Measurements from ENCODE around the gene FNDC8. TPM values are rescaled to one million over a fixed set of nuclear protein-coding genes. Genes with fewer than 3 reads are reported as not detected.
"Not testable (repeated sequence)": the region's sequence is repeated elsewhere in the genome, so short reads cannot be mapped to it uniquely, and the experiment has no call there.

Gene FNDC8
- total RNA-seq, 1 donor from 2014 or later = not detected

- no peak for DNase-seq (ENCODE audit: low read depth, low spot score)
These were observed 48.5 kb downstream of the FNDC8 start for GRCh38 chr17:35169835-35170363.

- DNase-seq (ENCODE audit: low read depth, low spot score) = peak; percentile 7
These were observed 49.8 kb downstream of the FNDC8 start for GRCh38 chr17:35170968-35171771.

- DNase-seq (ENCODE audit: low read depth, low spot score) = no peak
These were observed 50.4 kb downstream of the FNDC8 start for GRCh38 chr17:35171834-35172233.

- not testable (repeated sequence) for DNase-seq (ENCODE audit: low read depth, low spot score)
These were observed 50.9 kb downstream of the FNDC8 start for GRCh38 chr17:35172321-35172720.

DNA sequence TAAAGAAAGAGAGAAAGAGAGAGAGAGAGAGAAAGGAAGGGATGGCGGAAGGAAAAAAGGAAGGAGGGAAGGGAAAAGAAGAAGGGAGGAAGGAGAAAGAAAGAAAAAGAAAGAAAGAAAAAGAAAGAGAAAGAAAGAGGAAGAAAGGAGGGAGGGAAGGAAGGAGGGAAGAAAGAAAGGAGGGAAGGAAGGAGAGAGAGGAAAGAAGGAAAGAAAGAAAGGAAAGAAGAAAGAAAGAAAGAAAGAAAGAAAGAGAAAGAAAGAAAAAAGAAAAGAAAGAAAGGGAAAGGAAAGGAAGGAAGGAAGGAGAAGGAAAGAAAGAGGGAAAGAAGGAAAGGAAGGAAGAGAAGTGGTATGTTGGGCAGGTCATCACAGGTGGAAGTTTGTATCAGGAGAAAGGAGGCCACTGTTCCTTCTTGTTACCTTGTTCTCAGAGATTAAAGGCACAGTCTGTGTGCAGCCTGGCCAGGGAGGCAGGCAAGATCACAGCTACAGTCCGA, 53.5 kb downstream of the FNDC8 start:
- DNase-seq (ENCODE audit: low read depth, low spot score) = no peak

- no peak for DNase-seq (ENCODE audit: low read depth, low spot score)
These were observed 54.4 kb downstream of the FNDC8 start for GRCh38 chr17:35175638-35176415.

GRCh38 chr17:35176897-35177296, 55.5 kb downstream of the FNDC8 start:
- DNase-seq (ENCODE audit: low read depth, low spot score) = no peak

DNA sequence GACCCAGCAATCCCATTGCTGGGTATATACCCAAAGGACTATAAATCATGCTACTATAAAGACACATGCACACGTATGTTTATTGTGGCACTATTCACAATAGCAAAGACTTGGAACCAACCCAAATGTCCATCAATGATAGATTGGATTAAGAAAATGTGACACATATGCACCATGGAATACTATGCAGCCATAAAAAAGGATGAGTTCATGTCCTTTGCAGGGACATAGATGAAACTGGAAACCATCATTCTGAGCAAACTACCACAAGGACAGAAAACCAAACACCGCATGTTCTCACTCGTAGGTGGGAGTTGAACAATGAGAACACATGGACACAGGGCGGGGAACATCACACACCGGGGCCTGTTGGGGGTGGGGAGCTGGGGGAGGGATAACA, 58.0 kb downstream of the FNDC8 start:
- DNase-seq (ENCODE audit: low read depth, low spot score) = not testable (repeated sequence)

Other genes starting within 250 kb of the FNDC8 start
- gene CCT6B, start 160.2 kb upstream of the FNDC8 start, total RNA-seq = 0.11 and 0.59 TPM in 2 replicates
- 11.8 and 15.3 TPM in 2 replicates for gene ZNF830, start 160.1 kb upstream of the FNDC8 start, total RNA-seq
- gene LIG3, start 141.1 kb upstream of the FNDC8 start, total RNA-seq = 31.5 and 35.9 TPM in 2 replicates
- 7.8 and 8.6 TPM in 2 replicates for gene RFFL, start 57.9 kb upstream of the FNDC8 start, total RNA-seq
- 12.6 and 13.9 TPM in 2 replicates for gene RAD51D, start 1.8 kb upstream of the FNDC8 start, total RNA-seq
- 23.5 and 25.9 TPM in 2 replicates for gene NLE1, start 20.7 kb downstream of the FNDC8 start, total RNA-seq
- gene UNC45B, start 26.2 kb downstream of the FNDC8 start, total RNA-seq = not detected in 2 replicates
- gene SLC35G3, start 72.8 kb downstream of the FNDC8 start, total RNA-seq = not detected in 2 replicates
- gene SLFN5, start 121.5 kb downstream of the FNDC8 start, total RNA-seq = 33.0 and 40.6 TPM in 2 replicates

All from pulmonary artery endothelial cell (primary cell).